ES-I3 (cell line): ENCODE measurements around the gene SLC15A4.

Source experiments
- H3K36me3 ChIP-seq: 2 replicates; pipeline ENCODE4 v1.6.1; 2013; ENCODE audit warnings: mild to moderate bottlenecking, low read length, control low read depth, moderate library complexity; ENCODE audit not compliant: insufficient read depth
- H3K4me1 ChIP-seq: 2 replicates; pipeline ENCODE4 v1.6.1; 2013; ENCODE audit warnings: mild to moderate bottlenecking, control low read depth, low read length; ENCODE audit not compliant: insufficient read depth
- H3K9ac ChIP-seq: 2 replicates; pipeline ENCODE4 v1.6.1; 2013; ENCODE audit warnings: low read depth, mild to moderate bottlenecking, low read length, moderate library complexity
- H3K9me3 ChIP-seq: 2 replicates; pipeline ENCODE4 v1.6.1; 2013; ENCODE audit warnings: mild to moderate bottlenecking, low read length, moderate library complexity; ENCODE audit not compliant: control insufficient read depth, insufficient read depth

The SLC15A4 gene

DNA sequence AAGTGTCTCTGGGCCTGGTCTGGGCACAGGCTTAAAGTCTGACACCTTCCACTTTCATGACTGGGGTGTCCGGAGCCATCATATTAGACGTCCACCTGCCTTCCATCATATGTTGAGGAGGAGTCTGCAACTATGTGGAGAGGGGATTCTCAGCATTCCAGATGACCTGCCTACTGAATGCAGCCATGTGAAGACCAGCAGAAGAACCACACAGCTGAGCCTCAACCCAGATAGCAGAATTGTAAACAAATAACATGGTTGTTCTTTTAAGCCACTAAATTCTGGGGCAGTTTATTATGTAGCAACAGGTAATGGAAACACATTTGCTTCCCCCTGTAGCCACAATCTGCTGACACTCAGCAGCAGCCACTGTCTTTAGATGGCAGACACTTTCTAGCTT is 4.0 kb upstream of the SLC15A4 start:
- Histone ChIP-seq H3K9ac (no peak overlapping the region), H3K4me1 (no peaks in the 10 kb centered on the region), H3K36me3 (no peaks in the 10 kb centered on the region), H3K9me3 (no peaks in the 10 kb centered on the region)

DNA sequence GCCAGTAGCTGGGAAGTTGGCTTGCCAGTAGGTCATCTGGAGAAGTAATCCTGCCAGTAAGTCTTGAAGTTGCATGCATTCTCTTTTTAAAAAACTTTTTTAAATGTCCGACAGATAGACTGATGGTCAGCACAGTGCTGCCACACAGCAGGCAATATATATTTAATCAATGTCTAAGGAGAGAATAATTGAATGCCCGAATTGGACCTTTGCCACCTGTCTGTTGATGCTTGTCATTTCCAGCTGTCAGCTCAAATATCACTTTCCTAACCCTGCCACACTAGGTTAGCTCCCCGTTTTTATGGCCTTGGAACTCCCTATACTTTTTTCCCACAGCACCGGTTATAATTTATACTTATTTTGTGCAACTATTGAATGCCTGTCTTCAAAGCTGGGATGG is 2.1 kb upstream of the SLC15A4 start:
- no peaks in the 10 kb centered on the region for H3K9me3 ChIP-seq
- 0 out of 2 replicates have a peak, but pooled peaks cover 3% of the 10 kb centered on the region for H3K4me1 ChIP-seq
- no peak overlapping the region; the same call in 1 of the 2 replicates for H3K9ac ChIP-seq
- H3K36me3 ChIP-seq: no peaks in the 10 kb centered on the region

DNA sequence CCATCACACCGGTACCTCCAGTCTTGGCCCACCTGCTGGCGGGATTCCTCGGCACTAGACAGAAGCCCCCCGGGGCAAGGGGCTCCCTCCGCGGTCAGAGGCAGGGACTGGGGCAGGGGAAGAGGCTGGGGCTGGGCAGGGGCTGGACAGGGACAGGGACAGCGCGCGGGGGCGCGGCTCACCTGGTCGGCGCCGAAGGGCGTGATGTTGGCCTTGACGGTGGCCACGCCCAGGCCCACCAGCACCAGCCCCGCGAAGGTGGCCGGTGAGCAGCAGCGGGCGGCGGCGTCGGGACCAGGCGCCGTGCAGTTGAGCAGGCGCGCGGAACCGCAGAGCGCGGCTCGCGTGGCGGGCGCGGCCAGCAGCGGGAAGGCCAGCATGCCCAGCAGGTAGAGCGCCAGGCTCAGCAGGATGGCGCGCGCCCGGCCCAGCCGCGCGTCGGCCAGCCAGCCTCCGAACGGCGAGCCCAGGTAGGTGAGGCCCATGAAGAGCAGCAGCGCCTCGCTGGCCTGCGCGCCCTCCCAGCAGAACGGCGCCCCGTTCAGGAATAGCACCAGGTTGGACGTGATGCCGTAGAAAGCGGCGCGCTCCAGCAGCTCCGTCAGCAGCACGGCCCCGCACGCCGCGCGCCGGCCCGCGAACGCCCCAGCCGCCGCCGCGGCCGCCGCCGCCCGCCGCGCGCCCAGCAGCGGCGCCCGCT is 392 bp downstream of the SLC15A4 start:
- H3K9ac ChIP-seq: peak overlapping the region; percentile 91
- no peaks in the 10 kb centered on the region for H3K36me3 ChIP-seq
- H3K4me1 ChIP-seq: peaks cover 13% of the 10 kb centered on the region
- H3K9me3 ChIP-seq: no peaks in the 10 kb centered on the region

DNA sequence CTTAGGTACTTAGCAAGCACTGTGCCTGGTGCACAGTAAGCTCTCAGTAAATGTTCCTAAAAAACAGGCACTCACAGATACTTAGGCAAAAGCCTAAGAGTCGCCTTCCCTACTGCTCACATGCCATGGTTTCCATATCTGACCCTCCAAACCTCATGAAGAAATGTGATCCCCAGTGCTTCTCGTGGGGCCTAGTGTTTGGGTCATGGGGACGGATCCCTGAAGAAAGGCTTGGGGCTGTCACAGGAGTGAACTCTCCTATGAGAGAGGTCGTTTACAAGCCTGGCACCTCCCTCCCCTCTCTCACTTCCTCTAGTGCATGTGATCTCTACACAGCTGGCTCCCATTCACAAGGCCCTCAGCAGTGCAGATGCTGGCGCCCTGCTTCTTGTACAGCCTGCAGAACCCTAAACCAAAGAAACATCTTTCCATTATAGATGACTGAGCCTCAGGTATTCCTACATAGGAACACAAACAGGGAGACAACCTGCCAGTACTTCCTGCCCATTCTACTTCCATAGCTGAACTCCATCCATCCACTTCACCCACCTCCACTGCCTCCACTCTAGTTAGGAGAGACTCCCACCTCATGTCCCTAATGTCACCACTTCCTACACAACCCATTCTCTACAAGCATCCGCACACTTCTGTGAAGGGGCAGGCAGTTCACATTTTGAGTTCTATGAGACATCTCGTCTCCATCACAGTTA is 2.9 kb downstream of the SLC15A4 start:
- Histone ChIP-seq H3K36me3 (no peaks in the 10 kb centered on the region), H3K9ac (no peak overlapping the region), H3K9me3 (no peaks in the 10 kb centered on the region), H3K4me1 (peaks cover 24% of the 10 kb centered on the region)

DNA sequence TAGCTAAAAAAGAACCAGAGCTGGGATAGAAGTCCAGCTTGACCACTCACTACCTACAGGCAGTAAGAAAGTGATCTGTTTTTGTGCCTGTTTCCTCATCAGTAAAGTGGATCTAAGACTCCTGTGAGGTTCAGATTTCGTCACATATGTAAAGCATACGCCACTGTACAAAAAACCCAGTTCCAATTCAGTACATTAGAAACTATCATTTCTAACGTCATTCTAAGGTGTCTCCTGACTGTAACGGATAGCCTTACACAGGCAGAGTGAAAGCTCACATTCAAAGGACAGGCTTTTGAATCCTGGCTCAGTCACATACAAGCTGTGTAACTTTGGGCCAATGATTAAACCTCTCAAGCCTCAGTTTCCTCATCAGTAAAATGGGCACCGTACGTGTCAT is 3.5 kb downstream of the SLC15A4 start:
- no peaks in the 10 kb centered on the region for H3K9me3 ChIP-seq
- H3K4me1 ChIP-seq: peaks cover 24% of the 10 kb centered on the region
- H3K36me3 ChIP-seq: no peaks in the 10 kb centered on the region
- no peak overlapping the region for H3K9ac ChIP-seq

DNA sequence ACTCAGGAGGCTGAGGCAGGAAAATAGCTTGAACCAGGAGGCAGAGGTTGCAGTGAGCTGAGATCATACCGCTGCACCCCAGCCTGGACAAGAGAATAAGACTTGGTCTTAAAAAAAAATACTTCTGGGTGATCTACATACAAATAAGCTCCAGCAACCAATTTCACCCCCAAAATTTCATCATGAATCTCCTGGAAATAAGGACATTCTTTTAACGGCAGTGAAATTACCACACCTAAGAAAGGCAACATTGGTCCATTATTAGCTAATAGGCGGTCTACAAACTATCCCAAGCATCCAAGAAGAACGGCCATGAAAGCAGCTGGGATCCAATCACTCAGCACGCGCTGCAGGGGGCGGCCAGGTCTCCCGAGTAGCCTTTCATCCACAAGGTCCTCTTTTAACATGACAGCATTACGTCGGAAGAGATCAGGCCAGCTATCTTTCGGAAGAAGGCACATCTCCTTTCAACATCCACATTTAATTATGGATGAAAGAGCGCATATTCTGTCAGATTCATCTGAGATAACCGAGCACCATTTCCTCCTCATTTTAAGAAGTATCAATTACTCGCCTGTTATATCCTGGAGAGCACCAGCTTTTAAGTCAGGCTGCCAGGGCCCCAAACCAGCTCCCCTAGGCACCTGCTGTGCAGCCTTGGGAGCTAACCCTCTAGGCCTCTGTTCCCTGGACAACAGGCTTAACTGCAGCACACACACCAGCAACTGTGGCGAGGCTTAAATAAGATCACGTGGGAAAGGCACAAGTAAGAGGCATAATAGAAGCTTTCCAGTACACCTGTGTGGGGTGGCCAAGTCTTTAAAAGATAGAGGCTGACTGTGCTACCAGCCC is 4.2 kb downstream of the SLC15A4 start:
- Histone ChIP-seq H3K9ac (no peak overlapping the region), H3K9me3 (no peaks in the 10 kb centered on the region), H3K36me3 (no peaks in the 10 kb centered on the region; the same call in 1 of the 2 replicates), H3K4me1 (peaks cover 24% of the 10 kb centered on the region)

DNA sequence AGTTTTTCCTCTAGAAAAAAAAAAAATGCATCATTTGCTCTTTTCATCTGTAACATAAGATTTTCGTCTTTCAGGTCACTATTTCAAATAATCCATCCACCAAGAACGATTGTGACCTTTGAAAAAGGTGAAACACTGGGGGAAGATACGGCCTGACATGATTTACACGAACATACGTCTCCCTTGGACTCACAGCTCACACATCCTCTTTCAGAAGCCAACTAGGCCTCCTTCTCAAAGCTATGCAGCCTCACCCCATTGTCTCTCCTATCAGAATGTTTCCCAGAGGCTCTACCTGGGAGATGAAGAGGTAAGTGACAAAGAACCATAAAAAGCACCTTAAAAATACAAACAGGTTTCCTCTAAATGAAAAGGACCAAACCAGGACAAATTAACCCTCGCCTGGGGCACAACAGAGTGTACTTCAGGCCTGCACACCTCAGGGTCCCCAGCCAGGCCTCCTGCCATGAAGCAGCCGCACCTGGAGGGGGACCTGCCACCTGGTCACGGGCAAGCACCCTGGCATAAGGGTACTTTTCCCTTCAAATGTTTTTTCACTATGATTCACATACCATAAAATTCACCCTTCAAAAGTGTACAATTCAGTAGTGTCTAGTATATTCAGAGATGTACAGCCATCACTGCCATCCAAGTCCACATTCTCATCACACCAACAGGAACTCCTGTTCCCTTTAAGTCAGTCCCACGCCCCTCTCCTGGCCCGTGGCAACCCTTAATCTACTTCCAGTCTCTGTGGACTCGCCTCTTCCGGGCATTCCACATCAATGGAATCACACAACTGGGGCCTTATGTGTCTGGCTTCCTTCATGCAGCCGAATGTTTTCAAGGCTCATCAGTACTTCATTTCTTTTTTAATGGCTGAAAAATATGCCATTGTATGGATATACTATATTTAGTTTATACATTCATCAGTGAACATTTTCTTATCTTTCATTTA is 5.4 kb downstream of the SLC15A4 start:
- H3K9ac ChIP-seq: no peak overlapping the region
- peaks cover 24% of the 10 kb centered on the region for H3K4me1 ChIP-seq
- peaks cover 8% of the 10 kb centered on the region; the same call in 1 of the 2 replicates for H3K36me3 ChIP-seq
- H3K9me3 ChIP-seq: no peaks in the 10 kb centered on the region

DNA sequence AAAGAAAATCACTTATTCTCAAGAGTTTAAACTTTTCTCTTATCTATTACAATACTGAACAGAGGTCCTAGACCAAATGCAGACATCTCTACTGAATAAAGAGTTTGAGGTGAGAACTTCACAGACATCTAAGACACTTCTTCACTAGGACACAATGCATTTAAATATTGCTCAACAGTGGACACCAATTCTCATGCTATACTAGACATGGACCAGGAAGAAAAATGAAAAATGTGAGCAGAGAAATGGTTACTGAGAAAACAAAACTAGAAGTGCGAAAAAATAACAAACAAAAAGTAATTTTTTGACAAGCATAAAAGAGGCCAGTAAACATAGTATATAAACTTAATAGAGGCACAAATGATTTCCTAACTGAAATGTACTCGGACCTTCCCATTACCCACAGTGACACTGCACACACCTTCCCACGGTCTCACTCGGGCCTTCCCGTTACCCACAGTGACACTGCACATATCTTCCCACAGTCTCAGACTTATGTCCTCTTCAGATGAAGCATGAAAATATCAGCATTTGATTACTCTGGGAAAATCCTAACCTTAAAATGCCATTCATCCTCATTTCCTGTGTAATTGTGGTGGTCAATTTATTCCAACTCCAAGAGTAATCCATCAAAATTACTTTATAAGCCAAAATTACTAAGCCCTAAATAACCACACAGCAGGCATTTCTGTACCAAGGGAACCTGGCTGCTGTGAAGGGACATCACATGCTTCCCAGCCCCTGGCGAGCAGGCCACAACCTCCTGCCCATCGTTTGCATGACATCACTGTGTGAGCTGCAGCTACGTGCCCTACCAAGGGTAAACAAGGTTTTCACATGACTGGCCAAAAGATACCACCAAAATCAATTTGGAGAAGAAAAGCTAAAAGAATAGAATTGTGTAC is 6.4 kb downstream of the SLC15A4 start:
- H3K9me3 ChIP-seq: no peaks in the 10 kb centered on the region
- H3K9ac ChIP-seq: no peak overlapping the region
- H3K4me1 ChIP-seq: peaks cover 24% of the 10 kb centered on the region
- H3K36me3 ChIP-seq: peaks cover 12% of the 10 kb centered on the region; the same call in 1 of the 2 replicates

DNA sequence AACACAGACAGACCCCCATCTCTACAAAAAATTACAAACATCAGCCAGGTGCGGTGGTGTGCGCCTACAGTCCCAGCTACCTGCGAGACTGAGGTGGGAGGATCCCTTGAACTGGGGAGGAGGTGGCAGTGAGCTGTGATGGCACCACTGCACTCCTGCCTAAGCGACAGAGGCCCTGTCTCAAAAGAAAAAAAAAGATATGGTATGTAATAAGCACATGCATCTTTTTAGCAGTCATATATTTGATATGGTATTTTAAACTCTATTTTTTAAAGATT is 7.2 kb downstream of the SLC15A4 start:
- no peaks in the 10 kb centered on the region for H3K9me3 ChIP-seq
- H3K4me1 ChIP-seq: peaks cover 20% of the 10 kb centered on the region

DNA sequence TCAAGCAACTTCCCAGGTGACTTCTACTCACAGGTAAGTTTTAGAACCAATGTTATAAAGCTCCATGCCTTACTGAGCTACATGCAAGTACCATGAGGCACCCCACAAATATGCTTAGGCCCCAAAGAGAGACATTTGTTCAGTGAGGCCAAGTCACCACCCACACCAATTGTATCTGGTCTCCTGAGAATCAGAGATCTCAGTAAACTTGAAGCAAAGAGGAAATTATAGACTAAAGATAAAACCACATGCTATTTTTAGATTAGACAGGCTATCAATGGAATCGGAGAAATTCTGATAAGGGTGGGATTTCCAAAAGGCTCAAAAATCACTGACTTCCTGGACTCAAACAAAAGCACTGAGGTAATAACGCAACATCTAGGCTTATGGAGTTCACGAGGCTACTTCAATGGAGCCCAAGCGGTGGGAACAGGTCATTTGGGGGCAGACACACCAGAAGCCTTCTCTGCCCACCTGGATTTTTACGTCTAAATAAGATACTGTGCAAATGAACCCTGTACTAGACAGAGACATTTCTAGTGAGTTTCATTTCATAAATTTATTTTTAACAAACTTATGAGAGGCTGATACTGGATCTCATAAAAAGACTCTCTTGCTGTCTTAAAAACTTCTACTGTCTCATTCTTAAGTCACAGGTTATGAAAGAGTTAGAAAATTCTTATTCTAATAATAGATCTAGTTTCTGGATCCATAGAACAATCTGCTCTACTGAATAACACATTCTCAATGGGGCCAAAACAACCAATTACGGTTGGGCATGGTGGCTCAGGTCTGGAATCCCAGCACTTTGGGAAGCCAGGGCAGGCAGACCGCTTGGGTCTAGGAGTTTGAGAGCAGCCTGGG is 7.7 kb downstream of the SLC15A4 start:
- no peak overlapping the region for H3K9ac ChIP-seq
- H3K36me3 ChIP-seq: peaks cover 12% of the 10 kb centered on the region; the same call in 1 of the 2 replicates
- peaks cover 20% of the 10 kb centered on the region for H3K4me1 ChIP-seq
- H3K9me3 ChIP-seq: no peaks in the 10 kb centered on the region

More for the DNA sequence above, 7.2 kb downstream of the SLC15A4 start:
- no peak overlapping the region for H3K9ac ChIP-seq
- peaks cover 12% of the 10 kb centered on the region; the same call in 1 of the 2 replicates for H3K36me3 ChIP-seq

DNA sequence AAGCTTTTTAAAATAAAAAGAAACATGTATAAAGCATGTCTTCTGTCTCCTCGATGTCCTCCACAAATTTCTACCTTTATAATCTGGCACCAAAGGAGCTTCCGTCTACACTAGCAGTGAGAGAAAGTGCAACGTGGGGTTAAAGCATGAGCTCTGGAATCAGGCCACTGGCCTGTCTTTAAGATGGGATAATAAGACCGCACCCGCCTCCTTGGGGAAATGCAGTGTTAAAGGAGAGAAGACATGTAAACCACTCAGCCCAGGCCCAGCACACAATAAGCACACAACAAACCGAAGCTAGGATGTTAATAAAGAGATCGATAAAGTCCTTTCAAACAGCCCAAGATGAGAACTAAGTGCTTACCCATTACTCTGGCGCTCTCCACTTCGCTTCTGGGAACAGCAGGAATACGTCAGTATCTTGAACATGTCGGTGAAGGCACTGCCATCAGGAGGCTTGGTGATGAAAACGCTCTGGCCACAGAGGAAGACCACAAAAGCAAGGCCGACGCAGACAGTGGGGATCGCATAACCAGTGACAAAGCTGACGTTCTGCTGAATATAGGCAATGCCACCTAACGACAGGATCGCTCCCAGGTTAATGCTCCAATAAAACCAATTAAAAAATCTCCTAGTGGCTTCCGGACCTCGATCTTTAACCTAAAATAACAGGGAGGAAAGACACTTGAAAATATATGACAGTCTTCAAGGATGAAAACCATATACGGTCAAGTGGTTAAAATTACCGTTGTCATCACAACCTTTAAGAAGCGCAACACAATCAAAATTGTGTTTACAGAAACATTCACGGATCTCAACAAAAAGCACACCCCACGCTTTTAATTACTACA is 9.1 kb downstream of the SLC15A4 start:
- Histone ChIP-seq H3K9me3 (no peaks in the 10 kb centered on the region), H3K36me3 (peaks cover 14% of the 10 kb centered on the region; the same call in 1 of the 2 replicates), H3K9ac (no peak overlapping the region), H3K4me1 (peaks cover 14% of the 10 kb centered on the region)

DNA sequence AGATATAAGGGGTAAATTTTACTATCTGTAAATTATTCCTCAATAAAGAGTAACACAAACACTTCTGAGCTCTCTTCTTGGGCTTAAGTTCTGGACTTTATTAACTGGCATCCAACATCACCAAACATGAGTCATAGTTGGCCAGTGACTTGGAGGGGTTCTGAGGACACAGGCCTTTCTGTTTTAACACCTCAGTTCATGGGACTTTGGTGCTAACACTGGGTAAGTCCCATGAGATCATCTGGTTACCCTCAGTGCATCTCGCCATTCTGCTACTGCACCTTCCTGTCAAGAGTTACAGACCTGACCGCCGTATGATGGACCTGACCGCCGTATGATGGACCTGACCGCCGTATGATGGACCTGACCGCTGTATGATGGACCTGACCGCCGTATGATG is 9.9 kb downstream of the SLC15A4 start:
- Histone ChIP-seq H3K9me3 (no peaks in the 10 kb centered on the region), H3K9ac (no peak overlapping the region), H3K4me1 (peaks cover 14% of the 10 kb centered on the region), H3K36me3 (peaks cover 15% of the 10 kb centered on the region; the same call in 1 of the 2 replicates)
